ENCODE results near the gene NACC2. TPM values are rescaled to one million over a fixed set of nuclear protein-coding genes. Genes with fewer than 3 reads are reported as not detected.

Gene NACC2
- total and polyA plus RNA-seq, 4 donors, result 4.8 to 17.8 (median 8.8) TPM

DNA sequence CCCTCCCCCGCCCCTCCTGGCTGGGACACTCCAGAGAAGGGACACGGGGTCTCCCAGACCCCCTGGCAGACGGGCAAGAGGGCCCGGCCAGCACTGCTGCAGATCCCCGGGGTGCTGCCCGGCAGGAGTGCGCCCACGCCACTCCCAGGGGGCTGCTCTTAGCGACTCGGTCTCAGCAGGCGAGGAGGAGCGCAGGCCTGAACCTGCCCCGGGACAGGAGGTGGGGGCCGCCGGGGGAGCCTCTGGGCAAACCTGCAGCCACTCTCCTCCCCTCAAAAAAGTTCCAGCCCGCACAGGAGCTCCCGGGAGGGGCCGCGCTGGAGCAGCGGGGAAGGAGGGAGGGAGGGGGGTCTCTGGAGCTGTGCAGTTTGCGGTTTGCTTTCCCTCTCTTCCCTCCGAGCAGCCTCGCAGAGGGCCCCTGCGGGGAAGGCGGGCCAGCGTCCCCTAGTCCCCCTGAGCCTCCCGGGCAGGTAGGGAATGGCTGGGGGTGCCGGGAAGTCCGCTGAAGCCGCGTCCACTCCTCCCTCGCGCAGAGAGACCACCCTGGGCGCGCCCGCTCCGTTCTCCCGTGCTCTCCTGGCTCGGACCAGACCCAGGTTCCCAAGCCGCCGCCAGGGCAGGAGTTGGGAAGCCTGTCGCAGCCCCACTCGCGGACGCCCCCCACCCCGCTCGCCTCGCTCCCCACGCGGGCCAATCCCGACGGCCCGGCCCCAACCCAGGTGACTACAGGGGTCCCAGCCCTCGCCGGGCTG lies 44.2 kb downstream of the NACC2 start (continued):
- TF ChIP-seq GABPA (IDR thresholded peaks at IDR 0.05 in 1 of 2, conservative IDR thresholded peaks at IDR 0.05 in 1 of 2), result no peak
- TF ChIP-seq JUND (IDR thresholded peaks at IDR 0.05), result no peak

DNA sequence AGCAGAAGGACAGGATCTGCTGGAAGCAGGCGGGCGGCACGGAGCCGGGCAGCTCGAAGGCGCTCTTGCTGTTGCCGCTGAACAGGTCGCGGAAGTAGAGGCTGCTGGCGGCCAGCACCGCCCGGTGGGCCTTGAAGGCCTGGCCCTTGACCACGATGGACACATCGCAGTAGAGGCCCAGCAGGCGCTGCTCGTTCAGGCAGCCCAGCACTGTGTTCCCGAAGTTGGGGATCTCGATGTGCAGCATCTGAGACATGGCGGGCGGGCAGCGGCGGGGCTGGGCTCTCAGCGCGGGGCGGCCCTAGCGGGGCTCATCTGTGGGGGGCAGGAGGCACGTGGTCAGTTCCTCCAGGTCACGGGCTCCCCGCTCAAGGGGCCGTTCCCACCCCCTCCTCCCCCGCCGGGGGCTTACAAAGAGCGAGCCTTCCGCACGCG lies 44.8 kb downstream of the NACC2 start:
- H3K36me3 ChIP-seq (ENCODE audit: control insufficient read depth in 4 of 4, insufficient read depth in 3 of 4, low read depth in 1 of 4, low read length in 3 of 4), result peaks cover 3 to 21% (median 12%) of the 10 kb centered on the region in 4 donors
- H3K9ac ChIP-seq (ENCODE audit: low read depth in 1 of 2, low read length in 2 of 2), result no peak overlapping the region
- 91% methylated on average over 36 of the region's 36 CpGs for WGBS
- no peak overlapping the region for H3K4me3 ChIP-seq (ENCODE audit: low read depth in 1 of 3, low read length in 3 of 3)
- H3K27ac ChIP-seq (ENCODE audit: low read depth in 1 of 2, low read length in 2 of 2), result no peak overlapping the region
- H3K27me3 ChIP-seq (ENCODE audit: control insufficient read depth in 4 of 4, insufficient read depth in 4 of 4, low read length in 3 of 4), result no peaks in the 10 kb centered on the region
- H3K4me1 ChIP-seq (ENCODE audit: control insufficient read depth in 4 of 4, insufficient read depth in 4 of 4, low read length in 3 of 4), result peaks cover 0 to 8% (median 4%) of the 10 kb centered on the region in 4 donors
- peak; percentile 28 for DNase-seq (ENCODE audit: low spot score)
- TF ChIP-seq SP1 (IDR thresholded peaks at IDR 0.05), result no peak
- TF ChIP-seq FOXA1 (IDR thresholded peaks at IDR 0.05), result no peak
- TF ChIP-seq, protein P1, sequence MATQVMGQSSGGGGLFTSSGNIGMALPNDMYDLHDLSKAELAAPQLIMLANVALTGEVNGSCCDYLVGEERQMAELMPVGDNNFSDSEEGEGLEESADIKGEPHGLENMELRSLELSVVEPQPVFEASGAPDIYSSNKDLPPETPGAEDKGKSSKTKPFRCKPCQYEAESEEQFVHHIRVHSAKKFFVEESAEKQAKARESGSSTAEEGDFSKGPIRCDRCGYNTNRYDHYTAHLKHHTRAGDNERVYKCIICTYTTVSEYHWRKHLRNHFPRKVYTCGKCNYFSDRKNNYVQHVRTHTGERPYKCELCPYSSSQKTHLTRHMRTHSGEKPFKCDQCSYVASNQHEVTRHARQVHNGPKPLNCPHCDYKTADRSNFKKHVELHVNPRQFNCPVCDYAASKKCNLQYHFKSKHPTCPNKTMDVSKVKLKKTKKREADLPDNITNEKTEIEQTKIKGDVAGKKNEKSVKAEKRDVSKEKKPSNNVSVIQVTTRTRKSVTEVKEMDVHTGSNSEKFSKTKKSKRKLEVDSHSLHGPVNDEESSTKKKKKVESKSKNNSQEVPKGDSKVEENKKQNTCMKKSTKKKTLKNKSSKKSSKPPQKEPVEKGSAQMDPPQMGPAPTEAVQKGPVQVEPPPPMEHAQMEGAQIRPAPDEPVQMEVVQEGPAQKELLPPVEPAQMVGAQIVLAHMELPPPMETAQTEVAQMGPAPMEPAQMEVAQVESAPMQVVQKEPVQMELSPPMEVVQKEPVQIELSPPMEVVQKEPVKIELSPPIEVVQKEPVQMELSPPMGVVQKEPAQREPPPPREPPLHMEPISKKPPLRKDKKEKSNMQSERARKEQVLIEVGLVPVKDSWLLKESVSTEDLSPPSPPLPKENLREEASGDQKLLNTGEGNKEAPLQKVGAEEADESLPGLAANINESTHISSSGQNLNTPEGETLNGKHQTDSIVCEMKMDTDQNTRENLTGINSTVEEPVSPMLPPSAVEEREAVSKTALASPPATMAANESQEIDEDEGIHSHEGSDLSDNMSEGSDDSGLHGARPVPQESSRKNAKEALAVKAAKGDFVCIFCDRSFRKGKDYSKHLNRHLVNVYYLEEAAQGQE (IDR thresholded peaks at IDR 0.05), result no peak
- no peak for TF ChIP-seq FOXA2 (IDR thresholded peaks at IDR 0.05)
- TF ChIP-seq, protein P2, sequence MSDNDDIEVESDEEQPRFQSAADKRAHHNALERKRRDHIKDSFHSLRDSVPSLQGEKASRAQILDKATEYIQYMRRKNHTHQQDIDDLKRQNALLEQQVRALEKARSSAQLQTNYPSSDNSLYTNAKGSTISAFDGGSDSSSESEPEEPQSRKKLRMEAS (IDR thresholded peaks at IDR 0.05), result no peak
- TF ChIP-seq, protein P3, sequence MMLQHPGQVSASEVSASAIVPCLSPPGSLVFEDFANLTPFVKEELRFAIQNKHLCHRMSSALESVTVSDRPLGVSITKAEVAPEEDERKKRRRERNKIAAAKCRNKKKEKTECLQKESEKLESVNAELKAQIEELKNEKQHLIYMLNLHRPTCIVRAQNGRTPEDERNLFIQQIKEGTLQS (IDR thresholded peaks at IDR 0.05), result no peak
- TF ChIP-seq JUND (IDR thresholded peaks at IDR 0.05), result no peak
- TF ChIP-seq YY1 (IDR thresholded peaks at IDR 0.05), result no peak
- TF ChIP-seq RXRA (IDR thresholded peaks at IDR 0.05), result no peak
- TF ChIP-seq, protein P4, sequence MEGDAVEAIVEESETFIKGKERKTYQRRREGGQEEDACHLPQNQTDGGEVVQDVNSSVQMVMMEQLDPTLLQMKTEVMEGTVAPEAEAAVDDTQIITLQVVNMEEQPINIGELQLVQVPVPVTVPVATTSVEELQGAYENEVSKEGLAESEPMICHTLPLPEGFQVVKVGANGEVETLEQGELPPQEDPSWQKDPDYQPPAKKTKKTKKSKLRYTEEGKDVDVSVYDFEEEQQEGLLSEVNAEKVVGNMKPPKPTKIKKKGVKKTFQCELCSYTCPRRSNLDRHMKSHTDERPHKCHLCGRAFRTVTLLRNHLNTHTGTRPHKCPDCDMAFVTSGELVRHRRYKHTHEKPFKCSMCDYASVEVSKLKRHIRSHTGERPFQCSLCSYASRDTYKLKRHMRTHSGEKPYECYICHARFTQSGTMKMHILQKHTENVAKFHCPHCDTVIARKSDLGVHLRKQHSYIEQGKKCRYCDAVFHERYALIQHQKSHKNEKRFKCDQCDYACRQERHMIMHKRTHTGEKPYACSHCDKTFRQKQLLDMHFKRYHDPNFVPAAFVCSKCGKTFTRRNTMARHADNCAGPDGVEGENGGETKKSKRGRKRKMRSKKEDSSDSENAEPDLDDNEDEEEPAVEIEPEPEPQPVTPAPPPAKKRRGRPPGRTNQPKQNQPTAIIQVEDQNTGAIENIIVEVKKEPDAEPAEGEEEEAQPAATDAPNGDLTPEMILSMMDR (IDR thresholded peaks at IDR 0.05; ENCODE audit: low read depth, low read length, missing input control), result no peak
- TF ChIP-seq HNF4G (IDR thresholded peaks at IDR 0.05), result no peak
- no peak for TF ChIP-seq TAF1 (conservative IDR thresholded peaks at IDR 0.05)
- no peak for TF ChIP-seq HNF4A (conservative IDR thresholded peaks at IDR 0.05)
- no peak for TF ChIP-seq RAD21 (IDR thresholded peaks at IDR 0.05)
- TF ChIP-seq EGR1 (IDR thresholded peaks at IDR 0.05; ENCODE audit: low read depth in 2 of 2), result no peak
- no peak for TF ChIP-seq NR2F2 (IDR thresholded peaks at IDR 0.05)
- TF ChIP-seq, protein P5, sequence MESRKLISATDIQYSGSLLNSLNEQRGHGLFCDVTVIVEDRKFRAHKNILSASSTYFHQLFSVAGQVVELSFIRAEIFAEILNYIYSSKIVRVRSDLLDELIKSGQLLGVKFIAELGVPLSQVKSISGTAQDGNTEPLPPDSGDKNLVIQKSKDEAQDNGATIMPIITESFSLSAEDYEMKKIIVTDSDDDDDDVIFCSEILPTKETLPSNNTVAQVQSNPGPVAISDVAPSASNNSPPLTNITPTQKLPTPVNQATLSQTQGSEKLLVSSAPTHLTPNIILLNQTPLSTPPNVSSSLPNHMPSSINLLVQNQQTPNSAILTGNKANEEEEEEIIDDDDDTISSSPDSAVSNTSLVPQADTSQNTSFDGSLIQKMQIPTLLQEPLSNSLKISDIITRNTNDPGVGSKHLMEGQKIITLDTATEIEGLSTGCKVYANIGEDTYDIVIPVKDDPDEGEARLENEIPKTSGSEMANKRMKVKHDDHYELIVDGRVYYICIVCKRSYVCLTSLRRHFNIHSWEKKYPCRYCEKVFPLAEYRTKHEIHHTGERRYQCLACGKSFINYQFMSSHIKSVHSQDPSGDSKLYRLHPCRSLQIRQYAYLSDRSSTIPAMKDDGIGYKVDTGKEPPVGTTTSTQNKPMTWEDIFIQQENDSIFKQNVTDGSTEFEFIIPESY (IDR thresholded peaks at IDR 0.05), result no peak
- TF ChIP-seq GABPA (IDR thresholded peaks at IDR 0.05 in 1 of 2, conservative IDR thresholded peaks at IDR 0.05 in 1 of 2), result no peak
- H3K9me3 ChIP-seq (ENCODE audit: control insufficient read depth in 4 of 4, low read length in 3 of 4), result no peaks in the 10 kb centered on the region

All from liver (tissue), 9 donors.